Spleen (tissue), 11 donors: Measurements from ENCODE around the gene POU6F2. TPM values are rescaled to one million over a fixed set of nuclear protein-coding genes. Genes with fewer than 3 reads are reported as not detected.

Source experiments
- DNase-seq: peaks from one replicate; pipeline ENCODE4 v3.0.0-alpha.2; 2020
- H3K27ac ChIP-seq, 8 donors: fragments of 200-600 bp; sonication (generic) in 7 of 8; 1 replicate in 4 of 8; 2 replicates in 4 of 8; pipeline versions ENCODE4 v1.5.0 to v1.8.0; 2016 to 2021; ENCODE audit warnings: inconsistent platforms in 4 of 8, mild to moderate bottlenecking in 4 of 8, moderate library complexity in 1 of 8
- H3K27me3 ChIP-seq, 7 donors: fragments of 200-600 bp; sonication (generic) in 6 of 7; replicated peaks in 1 of 7; 1 replicate in 4 of 7; 2 replicates in 3 of 7; pipeline versions ENCODE4 v1.5.0 to v1.8.0; 2016 to 2021; ENCODE audit warnings: inconsistent platforms in 3 of 7, mild to moderate bottlenecking in 1 of 7
- H3K36me3 ChIP-seq, 6 donors: fragments of 200-600 bp; sonication (generic) in 5 of 6; 1 replicate in 4 of 6; 2 replicates in 2 of 6; pipeline versions ENCODE4 v1.5.0 to v1.8.0; 2016 to 2021; ENCODE audit warnings: inconsistent platforms in 2 of 6
- H3K4me1 ChIP-seq, 6 donors: fragments of 200-600 bp; sonication (generic) in 5 of 6; 1 replicate in 3 of 6; 2 replicates in 3 of 6; pipeline versions ENCODE4 v1.5.0 to v1.8.0; 2016 to 2021; ENCODE audit warnings: inconsistent platforms in 3 of 6
- H3K4me3 ChIP-seq, 8 donors: fragments of 200-600 bp; sonication (generic) in 7 of 8; 1 replicate in 4 of 8; 2 replicates in 4 of 8; pipeline versions ENCODE4 v1.5.0 to v1.8.0; 2016 to 2021; ENCODE audit warnings: inconsistent platforms in 4 of 8, mild to moderate bottlenecking in 4 of 8, moderate library complexity in 2 of 8
- H3K9me3 ChIP-seq, 8 donors: fragments of 200-600 bp; sonication (generic) in 7 of 8; 1 replicate in 4 of 8; 2 replicates in 4 of 8; pipeline versions ENCODE4 v1.5.0 to v1.8.0; 2016 to 2021; ENCODE audit warnings: inconsistent platforms in 4 of 8
- CTCF ChIP-seq, 11 experiments: fragments of 200-600 bp in 7 of 11; fragments of 450-650 bp in 4 of 11; sonication (generic) in 4 of 11; IDR thresholded peaks in 8 of 11; conservative IDR thresholded peaks in 3 of 11; 1 replicate in 7 of 11; 2 replicates in 4 of 11; pipeline versions ENCODE4 v1.4.0 to v1.8.0; 2016 to 2021; ENCODE audit warnings: antibody characterized with exemption in 11 of 11, inconsistent platforms in 4 of 11, mild to moderate bottlenecking in 1 of 11
- POLR2A ChIP-seq, 3 donors: fragments of 450-650 bp; IDR thresholded peaks; one replicate each; pipeline ENCODE4 v1.5.1; 2017; ENCODE audit warnings: antibody characterized with exemption in 3 of 3, mild to moderate bottlenecking in 1 of 3
- POLR2AphosphoS5 ChIP-seq, 3 donors: sonication (generic); formaldehyde crosslinking; IDR thresholded peaks; one replicate each; pipeline ENCODE4 v1.5.1; 2017; ENCODE audit warnings: antibody characterized with exemption in 3 of 3
- WGBS, 5 donors: extraction: QIAGEN DNeasy Blood & Tissue Kit in 3 of 5; methylation state at CpG; one replicate each; pipeline versions ENCODE4 v1.1.5 to v1.1.7; 2013 to 2018; 5-methylcytosine and 5-hydroxymethylcytosine counted together
- intact Hi-C: fragments of 100-400 bp; cut with DNase I; formaldehyde crosslinking; loops from one replicate; pipeline ENCODE4 v1.15.0; 2023; ENCODE audit warnings: low total_unique reads
- polyA plus RNA-seq, 3 donors: library from polyadenylated mRNA; stranded (reverse); fragments of 200-250 nt; gene quantifications; one replicate each; pipeline ENCODE4 v1.2.1, GENCODE V29; 2013
- total RNA-seq, 7 donors: library from RNA; depleted of rRNA in 3 of 7; stranded (reverse); fragments of >200 nt in 3 of 7; fragmentation: NEBNext Ultra II Directional in 4 of 7; extraction: Animal tissue kit (Norgen Biotek cat#: 25700) in 4 of 7; gene quantifications; one replicate each; pipeline versions ENCODE4 v1.1.0 to v1.2.1, GENCODE V29; 2016 to 2021
- donor health status: healthy with polysubstance abuse.
- donor health status: DM: no; HTN: no; CAD: no; lungs with moderate emphysema.
- donor health status: DM: no; HTN: no; CAD: no.
- donor health status: Bipolar disorder and iron deficiency.
- donor health status: healthy.
- donor health status: DM: no; HTN: no; CAD: no.
- donor health status: DM: yes; HTN: yes; CAD: no.

Gene POU6F2
- total and polyA plus RNA-seq, 10 donors: 0.04 to 0.54 (median 0.23) TPM; not detected in 7

DNA sequence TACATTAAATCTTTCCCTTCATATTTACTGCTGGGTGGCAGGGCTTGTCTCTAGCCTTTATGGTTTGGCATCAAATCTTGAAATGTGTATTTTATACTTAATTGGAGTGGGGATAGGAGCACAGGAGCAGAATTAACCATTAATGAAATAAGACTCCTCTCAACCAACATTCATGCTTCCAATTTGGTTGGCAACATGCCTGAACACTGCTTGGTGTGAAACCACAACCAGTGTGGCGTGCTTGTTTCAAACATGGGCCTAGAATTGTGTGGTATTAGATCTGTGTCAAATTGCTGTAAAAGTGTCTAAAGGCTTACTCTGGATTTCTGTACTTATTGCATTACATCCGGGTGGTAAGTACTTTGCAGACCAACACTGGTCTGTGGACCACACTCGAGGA lies 43.7 kb upstream of the POU6F2 start:
- TF ChIP-seq POLR2A (IDR thresholded peaks at IDR 0.05) (no peak), POLR2AphosphoS5 (IDR thresholded peaks at IDR 0.05) (no peak), CTCF (IDR thresholded peaks at IDR 0.05 in 8 of 11, conservative IDR thresholded peaks at IDR 0.05 in 3 of 11) (no peak)
- H3K4me3 ChIP-seq: no peak overlapping the region
- H3K27me3 ChIP-seq: no peaks in the 10 kb centered on the region
- no peaks in the 10 kb centered on the region for H3K36me3 ChIP-seq
- H3K4me1 ChIP-seq: no peaks in the 10 kb centered on the region
- DNase-seq: no peak
- 81 to 94% (median 91%) methylated on average over 3 of the region's 3 CpGs for WGBS, 5 donors
- no peak overlapping the region for H3K27ac ChIP-seq
- intact Hi-C loops: no loop called here
- H3K9me3 ChIP-seq: no peaks in the 10 kb centered on the region

DNA sequence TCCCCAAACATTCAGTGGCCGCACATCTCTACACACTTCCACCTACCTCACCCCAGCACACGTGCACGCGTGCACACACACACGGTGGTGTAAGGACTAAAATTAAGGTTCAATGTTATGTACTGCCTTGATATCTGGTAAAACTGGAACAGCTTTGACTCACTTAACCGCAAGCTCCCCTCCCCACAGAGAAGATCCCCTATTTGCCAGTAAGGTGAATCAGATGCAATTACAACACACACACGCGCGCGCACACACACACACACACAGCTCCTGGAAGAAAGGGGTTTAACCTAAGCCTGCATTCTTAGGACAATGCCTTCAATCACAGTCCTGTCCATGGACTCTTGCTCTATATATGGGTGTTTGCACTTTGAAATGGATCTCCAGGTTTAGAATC lies 43.2 kb upstream of the POU6F2 start:
- H3K4me3 ChIP-seq: no peak overlapping the region
- intact Hi-C loops: no loop called here
- no peaks in the 10 kb centered on the region for H3K36me3 ChIP-seq
- no peak for DNase-seq
- no peaks in the 10 kb centered on the region for H3K27me3 ChIP-seq
- TF ChIP-seq POLR2A (IDR thresholded peaks at IDR 0.05): no peak
- no peak for TF ChIP-seq POLR2AphosphoS5 (IDR thresholded peaks at IDR 0.05)
- TF ChIP-seq CTCF (IDR thresholded peaks at IDR 0.05 in 8 of 11, conservative IDR thresholded peaks at IDR 0.05 in 3 of 11): no peak
- no peaks in the 10 kb centered on the region for H3K4me1 ChIP-seq
- no peak overlapping the region for H3K27ac ChIP-seq
- H3K9me3 ChIP-seq: no peaks in the 10 kb centered on the region
- WGBS, 5 donors: 90 to 99% (median 95%) methylated on average over 10 of the region's 10 CpGs

GRCh38 chr7:38936641-38937040 lies 41.1 kb upstream of the POU6F2 start:
- no peaks in the 10 kb centered on the region for H3K9me3 ChIP-seq
- no peaks in the 10 kb centered on the region for H3K4me1 ChIP-seq
- WGBS, 5 donors: 79 to 98% (median 93%) methylated on average over 1 of the region's 1 CpG
- DNase-seq: no peak
- H3K36me3 ChIP-seq: no peaks in the 10 kb centered on the region
- intact Hi-C loops: no loop called here
- no peak for TF ChIP-seq CTCF (IDR thresholded peaks at IDR 0.05 in 8 of 11, conservative IDR thresholded peaks at IDR 0.05 in 3 of 11)
- no peak for TF ChIP-seq POLR2A (IDR thresholded peaks at IDR 0.05)
- TF ChIP-seq POLR2AphosphoS5 (IDR thresholded peaks at IDR 0.05): no peak
- no peaks in the 10 kb centered on the region for H3K27me3 ChIP-seq
- H3K27ac ChIP-seq: no peak overlapping the region
- no peak overlapping the region for H3K4me3 ChIP-seq

GRCh38 chr7:38938001-38938485 lies 39.7 kb upstream of the POU6F2 start:
- H3K27ac ChIP-seq: no peak overlapping the region
- intact Hi-C loops: no loop called here
- no peaks in the 10 kb centered on the region for H3K36me3 ChIP-seq
- no peaks in the 10 kb centered on the region for H3K9me3 ChIP-seq
- WGBS, 5 donors: 55 to 88% (median 63%) methylated on average over 1 of the region's 1 CpG
- H3K27me3 ChIP-seq: no peaks in the 10 kb centered on the region
- no peak overlapping the region for H3K4me3 ChIP-seq
- no peak for DNase-seq
- TF ChIP-seq CTCF (IDR thresholded peaks at IDR 0.05 in 8 of 11, conservative IDR thresholded peaks at IDR 0.05 in 3 of 11) (no peak), POLR2A (IDR thresholded peaks at IDR 0.05) (no peak)
- H3K4me1 ChIP-seq: no peaks in the 10 kb centered on the region
